Central memory CD8-positive, alpha-beta T cell (primary cell): ENCODE data around the gene GPX5.

Experiments
- ATAC-seq: fragments of 150-1000 bp; cut with Tn5 transposase; replicated peaks from 2 replicates; pipeline ENCODE4 v1.10.0; 2022; ENCODE audit warnings: mild to moderate bottlenecking, moderate FRiP score, moderate number of reproducible peaks; ENCODE audit not compliant: poor library complexity, severe bottlenecking; ENCODE audit errors: extremely low read depth
- DNase-seq, 2 donors: peaks; one replicate each; pipeline ENCODE4 v3.0.0; 2021; ENCODE audit warnings: low spot score in 2 of 2
- H3K27ac Mint-ChIP-seq: one replicate; pipeline ENCODE4 v1.8.0; 2022; ENCODE audit warnings: low read depth, mild to moderate bottlenecking, moderate library complexity, mixed read lengths
- H3K27me3 Mint-ChIP-seq: one replicate; pipeline ENCODE4 v1.8.0; 2022; ENCODE audit warnings: mixed read lengths
- H3K36me3 Mint-ChIP-seq: one replicate; pipeline ENCODE4 v1.8.0; 2022; ENCODE audit warnings: mild to moderate bottlenecking, moderate library complexity, mixed read lengths; ENCODE audit not compliant: insufficient read depth
- H3K4me1 Mint-ChIP-seq: one replicate; pipeline ENCODE4 v1.8.0; 2022; ENCODE audit warnings: mixed read lengths
- H3K4me3 Mint-ChIP-seq: one replicate; pipeline ENCODE4 v1.8.0; 2022; ENCODE audit warnings: mild to moderate bottlenecking, moderate library complexity, mixed read lengths
- H3K9me3 Mint-ChIP-seq: one replicate; pipeline ENCODE4 v1.8.0; 2022; ENCODE audit warnings: mixed read lengths

Gene GPX5

DNA sequence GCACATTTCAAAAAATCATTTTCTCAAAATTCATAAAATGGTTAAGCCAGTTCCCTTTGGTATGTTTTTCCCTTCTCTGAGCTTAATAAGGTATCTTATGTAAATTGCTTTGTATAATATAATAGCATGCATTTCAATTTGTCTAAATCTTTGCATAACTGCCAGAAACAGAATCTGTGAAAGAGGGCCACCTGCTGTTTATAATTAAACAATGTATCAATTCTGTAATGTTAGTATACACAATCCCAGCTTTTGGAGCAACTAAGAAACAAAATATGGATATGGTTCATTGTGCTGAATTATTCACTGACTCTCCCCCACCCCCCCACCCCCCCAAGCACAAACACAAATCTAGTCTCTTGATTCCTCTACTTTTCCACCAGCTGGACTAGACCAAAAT lies 54.8 kb downstream of the GPX5 start:
- H3K27me3 Mint-ChIP-seq, result peaks cover 84% of the 10 kb centered on the region
- H3K27ac Mint-ChIP-seq, result no peak overlapping the region
- no peak overlapping the region for H3K4me3 Mint-ChIP-seq
- H3K36me3 Mint-ChIP-seq, result no peaks in the 10 kb centered on the region
- ATAC-seq (no peak), DNase-seq (no peak)
- H3K4me1 Mint-ChIP-seq, result no peaks in the 10 kb centered on the region
- no peaks in the 10 kb centered on the region for H3K9me3 Mint-ChIP-seq

DNA sequence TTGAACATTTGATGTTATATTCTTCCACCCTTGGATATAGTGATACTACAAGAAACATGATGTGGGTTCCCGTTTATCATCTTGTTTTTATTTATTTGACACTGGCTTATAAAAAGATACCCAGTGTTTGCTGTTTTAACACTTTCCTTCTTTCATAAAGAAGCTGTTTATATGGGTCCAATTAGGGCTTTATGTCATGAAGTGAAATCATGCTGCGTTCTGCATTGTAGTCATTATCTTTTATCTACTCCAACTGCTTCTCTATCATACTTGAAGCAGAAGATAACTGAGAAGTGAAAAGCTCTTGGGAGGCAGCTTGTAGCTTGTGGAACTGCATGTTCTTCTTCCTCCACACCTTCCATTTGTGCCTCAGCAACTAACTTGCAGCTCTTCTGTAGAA lies 57.8 kb downstream of the GPX5 start:
- Mint-ChIP-seq H3K36me3 (no peaks in the 10 kb centered on the region), H3K27ac (no peak overlapping the region), H3K4me1 (peaks cover 11% of the 10 kb centered on the region), H3K4me3 (no peak overlapping the region), H3K9me3 (no peaks in the 10 kb centered on the region), H3K27me3 (peaks cover 86% of the 10 kb centered on the region)
- no peak for DNase-seq
- no peak for ATAC-seq
